NT2/D1 (cell line): ENCODE data around the gene XYLT1.

Source experiments
- DNase-seq: peaks from one replicate; pipeline ENCODE4 v3.0.0-alpha.2; 2011; ENCODE audit warnings: low read depth, low spot score
- H3K27me3 ChIP-seq: 2 replicates; pipeline ENCODE4 v1.6.0; 2011; ENCODE audit warnings: mild to moderate bottlenecking; ENCODE audit not compliant: insufficient read length, insufficient read depth
- H3K36me3 ChIP-seq: 2 replicates; pipeline ENCODE4 v1.6.1; 2011; ENCODE audit warnings: mild to moderate bottlenecking, low read length, mixed read lengths; ENCODE audit not compliant: insufficient read depth, insufficient read length
- H3K4me1 ChIP-seq: 2 replicates; pipeline ENCODE4 v1.5.1; 2011; ENCODE audit not compliant: insufficient read depth, insufficient read length
- H3K4me3 ChIP-seq: 2 replicates; pipeline ENCODE4 v1.5.1; 2011; ENCODE audit warnings: low read depth; ENCODE audit not compliant: insufficient read length
- H3K9ac ChIP-seq: 2 replicates; pipeline ENCODE4 v1.6.0; 2011; ENCODE audit warnings: low read depth; ENCODE audit not compliant: insufficient read length
- H3K9me3 ChIP-seq: 2 replicates; pipeline ENCODE4 v1.5.1; 2011; ENCODE audit warnings: mild to moderate bottlenecking, low read length; ENCODE audit not compliant: insufficient read depth
- SUZ12 ChIP-seq: IDR thresholded peaks from 2 replicates; pipeline ENCODE4 v1.6.1; 2011; ENCODE audit not compliant: insufficient read length, insufficient read depth; ENCODE audit errors: extremely low read depth
- YY1 ChIP-seq: IDR thresholded peaks from 2 replicates; pipeline ENCODE4 v1.6.1; 2011; ENCODE audit not compliant: insufficient read length, insufficient read depth
- ZNF274 ChIP-seq: IDR thresholded peaks from 2 replicates; pipeline ENCODE4 v1.6.1; 2011; ENCODE audit warnings: mild to moderate bottlenecking, low read depth, low read length

The XYLT1 gene

DNA sequence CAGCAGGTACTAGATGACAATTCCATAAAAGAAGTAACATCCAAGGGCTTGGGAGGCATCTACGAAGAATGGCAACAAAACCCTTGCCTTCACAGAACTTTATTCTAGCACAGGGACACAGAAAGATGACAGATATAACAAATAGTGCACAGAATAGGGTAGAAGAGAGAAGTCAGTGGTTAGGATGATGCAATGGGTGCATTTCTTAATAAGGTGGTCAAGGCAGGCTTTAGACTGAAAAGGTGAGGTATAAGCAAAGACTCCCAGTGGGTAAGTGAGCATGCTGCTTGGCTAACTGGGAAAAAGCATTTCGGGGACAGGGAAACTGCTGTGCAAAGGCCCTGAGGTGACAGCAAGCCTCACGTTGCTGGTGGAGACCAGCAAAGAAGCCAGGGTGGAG is 175.9 kb downstream of the XYLT1 start:
- H3K27me3 ChIP-seq = no peaks in the 10 kb centered on the region
- no peaks in the 10 kb centered on the region for H3K4me1 ChIP-seq
- no peak overlapping the region for H3K4me3 ChIP-seq
- H3K9ac ChIP-seq = no peak overlapping the region
- no peaks in the 10 kb centered on the region for H3K9me3 ChIP-seq
- no peak for TF ChIP-seq YY1
- no peak for DNase-seq
- no peaks in the 10 kb centered on the region for H3K36me3 ChIP-seq

DNA sequence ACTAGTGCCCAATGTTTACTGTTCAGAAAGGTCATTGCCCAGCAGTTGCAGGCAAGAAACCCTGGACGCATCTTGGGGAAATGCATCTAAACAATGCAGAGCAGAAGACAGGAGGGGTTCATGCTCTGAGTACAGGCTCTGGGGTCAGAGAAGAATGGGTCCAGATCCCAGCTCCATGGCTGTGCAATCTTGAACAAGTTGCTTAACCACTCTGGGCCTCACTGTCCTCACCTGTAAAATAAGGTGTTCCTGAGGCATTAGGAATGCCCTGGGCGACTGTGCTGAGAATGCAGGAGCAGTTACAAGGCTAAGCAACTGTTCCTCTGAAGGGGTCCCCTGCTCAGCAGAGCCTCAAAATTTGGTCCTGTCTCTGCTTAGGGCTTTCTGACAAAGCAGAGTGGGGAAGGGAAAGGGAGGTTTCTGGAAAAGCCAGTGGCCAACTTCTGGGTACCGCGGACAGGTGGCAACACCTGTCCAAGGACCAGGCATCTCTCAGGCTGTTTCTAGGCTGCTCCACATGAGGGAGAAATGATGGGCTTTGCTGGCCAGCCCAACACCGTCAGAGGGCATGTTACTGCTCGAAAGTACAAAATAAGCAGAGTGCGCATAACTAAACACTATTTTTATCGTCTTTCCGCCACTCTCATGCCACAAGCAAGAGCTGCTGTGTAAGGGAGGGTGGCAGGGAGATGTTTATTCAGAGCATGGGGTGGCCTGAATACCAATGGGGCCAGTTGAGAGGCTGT is 176.8 kb downstream of the XYLT1 start:
- Histone ChIP-seq H3K4me1 (no peaks in the 10 kb centered on the region), H3K9me3 (no peaks in the 10 kb centered on the region), H3K36me3 (no peaks in the 10 kb centered on the region), H3K4me3 (no peak overlapping the region), H3K9ac (no peak overlapping the region), H3K27me3 (no peaks in the 10 kb centered on the region)
- DNase-seq = no peak
- TF ChIP-seq YY1 (no peak), ZNF274 (no peak), SUZ12 (no peak)

DNA sequence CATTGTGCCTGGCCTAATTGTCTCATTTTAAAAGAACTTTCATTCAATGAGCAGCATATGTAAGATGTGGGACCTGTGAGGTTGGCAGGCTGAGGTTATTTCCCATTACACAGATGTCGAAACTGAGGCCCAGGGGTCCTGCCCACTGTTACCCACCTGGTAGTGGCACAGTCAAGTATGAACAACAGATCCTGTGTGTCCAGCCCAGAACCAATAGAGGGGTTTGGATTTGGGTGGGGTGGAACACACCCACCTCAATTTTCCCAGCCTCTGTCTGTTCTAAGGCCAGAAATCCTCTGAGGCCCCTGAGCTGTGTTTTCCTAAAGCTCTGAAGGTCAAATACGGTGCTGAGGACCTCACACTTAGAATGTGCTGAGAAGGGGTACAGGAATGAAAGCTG is 179.5 kb downstream of the XYLT1 start:
- peaks cover 3% of the 10 kb centered on the region for H3K4me1 ChIP-seq

DNA sequence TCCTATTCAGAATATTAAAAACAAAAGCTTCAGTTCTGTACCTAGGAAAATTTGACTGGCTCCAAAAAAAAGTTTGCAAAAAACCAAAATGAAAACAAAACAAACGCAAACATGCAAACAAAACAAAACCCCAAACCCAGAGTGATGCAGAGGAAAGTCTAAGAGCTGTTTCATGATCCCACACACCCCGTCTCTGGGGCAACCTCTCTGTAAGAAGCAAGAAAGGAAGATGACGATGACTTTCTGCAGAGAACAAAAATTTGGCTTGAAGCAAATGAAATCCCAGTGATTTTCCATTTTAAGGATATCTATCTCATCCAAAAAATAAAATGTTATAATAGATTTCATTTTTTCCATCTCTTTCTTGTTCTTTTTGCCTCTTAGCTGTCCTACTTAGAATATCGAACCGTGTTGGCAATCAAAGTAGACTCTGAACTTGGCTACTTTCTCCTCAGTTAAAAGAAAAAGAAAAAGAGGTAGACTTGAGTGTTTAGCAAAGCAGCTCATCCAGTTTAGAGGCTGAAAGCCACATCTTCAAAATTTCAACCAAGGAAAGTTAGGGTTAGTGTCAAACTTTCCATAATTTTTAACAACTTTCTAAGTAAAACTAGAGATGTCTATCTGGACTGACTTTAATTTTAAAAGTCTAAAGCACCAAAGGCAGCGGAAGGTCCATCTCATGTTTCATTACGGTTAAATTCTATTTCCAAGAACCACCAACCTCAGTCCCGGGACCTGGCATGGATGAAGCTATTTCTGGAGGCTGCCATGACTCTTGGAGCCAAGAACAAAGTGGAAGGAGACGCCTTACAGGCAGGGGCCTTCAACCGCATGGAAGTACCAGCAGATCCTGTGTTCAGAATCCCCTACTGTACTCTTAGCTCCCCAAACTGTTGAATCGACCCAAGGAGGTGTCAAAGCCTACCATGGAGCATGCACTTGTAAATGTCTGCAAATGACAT is 180.8 kb downstream of the XYLT1 start:
- Histone ChIP-seq H3K4me1 (peaks cover 3% of the 10 kb centered on the region), H3K4me3 (no peak overlapping the region), H3K9me3 (no peaks in the 10 kb centered on the region), H3K9ac (no peak overlapping the region), H3K27me3 (no peaks in the 10 kb centered on the region), H3K36me3 (no peaks in the 10 kb centered on the region)
- no peak for DNase-seq
- TF ChIP-seq YY1 (no peak), ZNF274 (no peak), SUZ12 (no peak)

More for the DNA sequence above, 179.5 kb downstream of the XYLT1 start:
- no peaks in the 10 kb centered on the region for H3K27me3 ChIP-seq
- no peak for DNase-seq
- H3K36me3 ChIP-seq = no peaks in the 10 kb centered on the region
- no peak overlapping the region for H3K4me3 ChIP-seq
- no peak overlapping the region for H3K9ac ChIP-seq
- H3K9me3 ChIP-seq = no peaks in the 10 kb centered on the region
- TF ChIP-seq SUZ12 = no peak
- TF ChIP-seq YY1 = no peak
- TF ChIP-seq ZNF274 = no peak

DNA sequence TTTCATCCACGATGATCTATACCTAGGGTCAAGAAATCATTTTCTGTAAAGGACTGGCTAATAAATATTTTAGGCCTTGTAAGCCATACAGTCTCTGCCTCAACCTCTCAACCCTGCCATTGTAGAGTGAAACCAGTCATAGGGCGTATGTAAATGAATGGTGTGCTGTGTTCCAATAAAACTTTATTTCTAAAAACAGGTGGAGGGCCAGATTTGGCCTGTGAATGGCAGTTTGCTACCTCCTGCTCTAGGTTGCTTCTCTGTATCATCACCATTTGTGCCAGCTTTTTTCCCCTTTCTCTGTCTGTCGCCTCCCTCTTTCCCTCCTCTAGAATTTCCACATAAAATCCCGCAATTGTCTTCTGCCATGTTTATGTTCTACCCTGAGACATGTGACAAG is 181.7 kb downstream of the XYLT1 start:
- Histone ChIP-seq H3K4me1 (peaks cover 3% of the 10 kb centered on the region), H3K9me3 (no peaks in the 10 kb centered on the region), H3K36me3 (no peaks in the 10 kb centered on the region), H3K9ac (no peak overlapping the region), H3K27me3 (no peaks in the 10 kb centered on the region), H3K4me3 (no peak overlapping the region)
- TF ChIP-seq ZNF274 (no peak), SUZ12 (no peak), YY1 (no peak)
- DNase-seq = no peak

DNA sequence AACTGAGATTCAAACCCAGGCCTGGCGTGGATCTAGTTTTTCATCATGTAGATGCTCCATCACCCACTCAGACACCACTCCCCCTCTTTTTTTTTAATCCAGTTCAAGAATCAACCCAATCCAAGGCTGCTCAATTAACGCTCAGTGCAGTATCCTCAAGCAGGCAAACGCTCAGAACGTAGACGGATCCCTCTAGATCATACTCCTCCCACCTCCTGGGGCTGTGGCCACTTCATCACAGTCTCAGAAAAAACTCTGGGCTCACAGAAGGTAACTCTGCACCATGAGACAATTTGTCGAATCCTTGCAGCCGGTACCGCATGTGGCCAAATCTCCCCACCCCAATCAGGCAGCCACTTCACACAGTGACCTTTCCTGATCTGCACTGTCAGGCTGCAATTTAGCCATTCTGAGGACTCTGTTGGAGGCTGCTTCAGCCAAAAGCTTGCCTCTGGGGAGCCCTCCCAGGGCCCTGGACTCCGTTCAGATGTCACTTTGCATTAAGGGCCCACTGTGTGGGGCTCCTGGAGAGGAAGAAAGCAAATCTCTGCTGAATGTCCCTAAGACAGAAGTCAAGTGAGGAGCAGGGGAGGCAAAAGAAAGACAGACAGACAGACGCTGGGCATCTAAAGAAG is 183.5 kb downstream of the XYLT1 start:
- Histone ChIP-seq H3K4me3 (no peak overlapping the region), H3K4me1 (peaks cover 3% of the 10 kb centered on the region), H3K9ac (no peak overlapping the region), H3K27me3 (no peaks in the 10 kb centered on the region), H3K9me3 (no peaks in the 10 kb centered on the region), H3K36me3 (no peaks in the 10 kb centered on the region)
- TF ChIP-seq ZNF274 (no peak), YY1 (no peak), SUZ12 (no peak)
- no peak for DNase-seq

DNA sequence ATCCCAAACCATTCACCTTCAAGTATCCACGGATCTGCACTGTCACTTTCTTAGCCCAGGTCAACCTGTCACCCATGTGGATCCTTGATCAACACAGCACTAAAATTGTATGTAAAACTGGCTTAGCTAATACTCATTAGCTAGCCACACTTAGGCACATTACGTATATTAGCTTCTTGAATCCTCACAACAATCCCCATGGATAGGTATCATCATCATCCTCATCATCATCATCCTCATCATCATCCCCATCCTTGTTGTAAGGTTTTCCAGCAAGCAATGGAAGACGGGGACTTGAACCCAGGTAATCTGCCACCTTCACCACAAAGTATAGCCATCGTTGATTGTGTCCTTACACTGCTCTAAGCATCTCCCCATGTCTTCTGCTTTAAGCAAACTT is 184.3 kb downstream of the XYLT1 start:
- peaks cover 3% of the 10 kb centered on the region for H3K4me1 ChIP-seq
- H3K9ac ChIP-seq = no peak overlapping the region
- no peak for DNase-seq
- no peaks in the 10 kb centered on the region for H3K36me3 ChIP-seq
- TF ChIP-seq ZNF274 (no peak), YY1 (no peak), SUZ12 (no peak)
- H3K4me3 ChIP-seq = no peak overlapping the region
- H3K9me3 ChIP-seq = no peaks in the 10 kb centered on the region
- no peaks in the 10 kb centered on the region for H3K27me3 ChIP-seq
